Astrocyte of the spinal cord (primary cell): ENCODE measurements around the gene GLRB.

Source experiments
- DNase-seq: peaks from one replicate; pipeline ENCODE4 v3.0.0; 2011; ENCODE audit warnings: low read depth, low spot score
- H3K4me3 ChIP-seq: 2 replicates; pipeline ENCODE4 v1.5.1; 2011; ENCODE audit warnings: low read depth, mild to moderate bottlenecking, low read length, moderate library complexity
- in situ Hi-C: cut with HindIII; loops from 2 replicates; pipeline ENCODE4 v1.10.0; 2017; ENCODE audit warnings: low sequenced_read_pairs
- TF ChIP-seq, protein P1 (sequence below): IDR thresholded peaks from 2 replicates; pipeline ENCODE4 v1.5.1; 2012; ENCODE audit warnings: low read depth, mild to moderate bottlenecking, low read length, inconsistent platforms

Gene GLRB

DNA sequence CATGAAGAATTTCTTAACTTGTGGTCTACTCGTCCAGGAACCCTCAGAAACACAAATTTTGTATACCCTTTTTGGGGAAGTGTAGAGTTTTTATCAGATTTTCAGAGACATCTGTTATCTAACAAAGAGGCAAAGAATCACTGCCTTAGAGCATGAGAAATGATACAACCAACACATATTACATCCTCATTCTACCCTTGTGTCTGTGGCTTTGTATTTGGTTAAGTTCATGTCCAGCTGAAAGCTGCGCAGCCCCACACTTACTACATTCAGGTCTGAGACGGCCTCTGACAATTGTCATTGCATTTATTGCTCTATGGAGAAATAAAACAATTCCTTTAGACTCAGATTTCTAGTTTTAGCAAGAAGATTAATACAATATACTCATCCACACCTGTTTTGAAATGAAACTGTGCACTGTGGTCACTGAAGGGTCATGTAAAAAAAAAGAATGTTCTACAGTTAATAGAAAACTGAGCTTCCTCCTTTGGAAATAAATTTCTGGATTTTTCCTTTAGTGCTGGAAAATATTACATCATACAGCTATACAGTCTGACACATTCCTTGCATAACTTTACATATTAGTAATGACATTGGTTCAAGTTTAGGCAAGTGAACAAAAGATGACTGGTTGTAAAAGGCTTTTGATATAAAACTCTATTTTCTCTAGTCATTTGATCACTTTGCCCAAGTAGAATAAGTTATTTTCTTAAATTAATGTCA is 39.8 kb downstream of the GLRB start:
- peak; percentile 73 for DNase-seq
- TF ChIP-seq, protein P1, sequence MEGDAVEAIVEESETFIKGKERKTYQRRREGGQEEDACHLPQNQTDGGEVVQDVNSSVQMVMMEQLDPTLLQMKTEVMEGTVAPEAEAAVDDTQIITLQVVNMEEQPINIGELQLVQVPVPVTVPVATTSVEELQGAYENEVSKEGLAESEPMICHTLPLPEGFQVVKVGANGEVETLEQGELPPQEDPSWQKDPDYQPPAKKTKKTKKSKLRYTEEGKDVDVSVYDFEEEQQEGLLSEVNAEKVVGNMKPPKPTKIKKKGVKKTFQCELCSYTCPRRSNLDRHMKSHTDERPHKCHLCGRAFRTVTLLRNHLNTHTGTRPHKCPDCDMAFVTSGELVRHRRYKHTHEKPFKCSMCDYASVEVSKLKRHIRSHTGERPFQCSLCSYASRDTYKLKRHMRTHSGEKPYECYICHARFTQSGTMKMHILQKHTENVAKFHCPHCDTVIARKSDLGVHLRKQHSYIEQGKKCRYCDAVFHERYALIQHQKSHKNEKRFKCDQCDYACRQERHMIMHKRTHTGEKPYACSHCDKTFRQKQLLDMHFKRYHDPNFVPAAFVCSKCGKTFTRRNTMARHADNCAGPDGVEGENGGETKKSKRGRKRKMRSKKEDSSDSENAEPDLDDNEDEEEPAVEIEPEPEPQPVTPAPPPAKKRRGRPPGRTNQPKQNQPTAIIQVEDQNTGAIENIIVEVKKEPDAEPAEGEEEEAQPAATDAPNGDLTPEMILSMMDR, result no peak
- in situ Hi-C loops, result no loop called here
- H3K4me3 ChIP-seq, result no peak overlapping the region

GRCh38 chr4:157121401-157121800 is 45.5 kb downstream of the GLRB start:
- DNase-seq, result peak; percentile 59
- TF ChIP-seq, protein P1, result no peak
- in situ Hi-C loops, result no loop called here
- H3K4me3 ChIP-seq, result no peak overlapping the region

- in situ Hi-C loops, result no loop called here
- TF ChIP-seq, protein P1, result no peak
- H3K4me3 ChIP-seq, result no peak overlapping the region
- no peak for DNase-seq
Observed at GRCh38 chr4:157127571-157127970, 51.6 kb downstream of the GLRB start.

- peak; percentile 66 for DNase-seq
- in situ Hi-C loops, result no loop called here
- no peak overlapping the region for H3K4me3 ChIP-seq
- TF ChIP-seq, protein P1, result peak; percentile 69
Observed at GRCh38 chr4:157128395-157128794, 52.4 kb downstream of the GLRB start.

- in situ Hi-C loops, result no loop called here
- TF ChIP-seq, protein P1, result no peak
- no peak for DNase-seq
- H3K4me3 ChIP-seq, result no peak overlapping the region
Observed at GRCh38 chr4:157141976-157142375, 66.0 kb downstream of the GLRB start.

GRCh38 chr4:157143369-157143768 is 67.4 kb downstream of the GLRB start:
- DNase-seq, result no peak

More at GRCh38 chr4:157143369-157143768, 67.4 kb downstream of the GLRB start:
- no peak overlapping the region for H3K4me3 ChIP-seq
- TF ChIP-seq, protein P1, result no peak
- in situ Hi-C loops, result no loop called here
